Measurements from ENCODE around the gene SRSF1.
"Not testable (repeated sequence)": the region's sequence is repeated elsewhere in the genome, so short reads cannot be mapped to it uniquely, and the experiment has no call there.

The SRSF1 gene

DNA sequence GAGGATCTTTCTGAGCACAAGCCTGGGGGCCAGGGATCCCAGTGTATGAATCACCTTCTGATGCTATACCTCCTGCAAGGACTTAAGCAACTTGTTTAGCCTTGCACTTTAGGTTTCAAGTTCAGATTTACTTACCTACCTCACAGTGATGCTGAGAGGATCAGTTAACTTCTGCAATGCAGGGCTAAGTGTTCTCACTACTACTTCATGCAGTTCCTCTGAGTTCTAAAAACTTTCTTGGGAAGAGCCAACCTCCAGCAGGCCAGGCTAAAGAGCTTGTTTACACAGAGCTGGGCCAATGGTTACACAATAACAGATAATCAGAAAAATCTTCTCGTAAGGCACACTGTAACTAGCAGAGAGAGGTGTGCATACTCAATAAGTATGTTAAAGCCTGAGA lies 32.0 kb downstream of the SRSF1 start:
- TF ChIP-seq CTCF (IDR thresholded peaks at IDR 0.05; ENCODE audit: control insufficient read depth, insufficient read depth, low read depth, low read length, missing control alignments) = no peak
- DNase-seq (ENCODE audit: low read depth) = no peak
- H3K4me3 ChIP-seq (ENCODE audit: control insufficient read depth, low read depth, low read length) = no peak overlapping the region

- H3K4me3 ChIP-seq (ENCODE audit: control insufficient read depth, low read depth, low read length); DNase-seq (ENCODE audit: low read depth): not testable (repeated sequence)
Measured at GRCh38 chr17:57974053-57974824, 32.8 kb downstream of the SRSF1 start.

GRCh38 chr17:57972151-57972550 lies 34.9 kb downstream of the SRSF1 start:
- no peak for TF ChIP-seq CTCF (IDR thresholded peaks at IDR 0.05; ENCODE audit: control insufficient read depth, insufficient read depth, low read depth, low read length, missing control alignments)
- DNase-seq (ENCODE audit: low read depth) = no peak
- H3K4me3 ChIP-seq (ENCODE audit: control insufficient read depth, low read depth, low read length) = no peak overlapping the region

DNA sequence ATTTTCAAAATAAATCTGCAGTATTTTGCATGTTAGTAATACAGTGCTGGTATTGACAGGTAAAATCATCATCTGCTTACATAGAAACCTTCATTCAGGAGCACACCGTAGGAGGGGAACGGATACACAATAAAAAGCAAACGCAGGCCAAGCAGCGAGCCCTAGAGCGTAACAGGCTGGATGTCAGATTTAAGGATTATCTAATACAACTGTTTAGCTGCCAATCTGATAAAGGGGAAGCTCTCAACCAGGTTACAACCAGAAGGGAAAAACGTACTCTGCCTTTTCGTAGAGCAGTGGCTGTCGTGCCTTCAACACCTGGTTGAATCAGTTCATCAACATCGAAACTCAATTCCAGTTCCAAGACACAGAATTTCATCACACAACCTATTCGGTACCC lies 35.5 kb downstream of the SRSF1 start:
- no peak for TF ChIP-seq CTCF (IDR thresholded peaks at IDR 0.05; ENCODE audit: control insufficient read depth, insufficient read depth, low read depth, low read length, missing control alignments)
- no peak overlapping the region for H3K4me3 ChIP-seq (ENCODE audit: control insufficient read depth, low read depth, low read length)
- no peak for DNase-seq (ENCODE audit: low read depth)

DNA sequence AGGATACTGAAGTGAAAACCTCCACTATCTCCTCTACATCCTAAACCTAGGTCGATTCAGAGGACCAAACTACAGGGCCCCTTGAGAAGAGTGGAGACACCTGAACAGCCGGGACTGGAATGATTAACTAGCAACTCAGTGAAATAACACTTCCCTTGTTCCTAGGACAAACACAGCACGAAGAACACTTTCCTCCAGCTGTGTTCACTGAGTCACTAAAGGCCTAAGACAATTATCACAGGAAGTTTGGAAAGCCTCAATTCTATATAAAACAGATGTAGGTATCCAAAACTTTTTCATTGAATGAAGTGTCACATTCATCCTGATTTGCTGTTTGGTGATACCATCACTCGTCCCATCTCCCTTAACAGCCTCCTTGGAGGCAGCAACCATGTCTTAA lies 36.3 kb downstream of the SRSF1 start:
- no peak for TF ChIP-seq CTCF (IDR thresholded peaks at IDR 0.05; ENCODE audit: control insufficient read depth, insufficient read depth, low read depth, low read length, missing control alignments)
- H3K4me3 ChIP-seq (ENCODE audit: control insufficient read depth, low read depth, low read length) = no peak overlapping the region
- no peak for DNase-seq (ENCODE audit: low read depth)

- no peak for DNase-seq (ENCODE audit: low read depth)
- no peak overlapping the region for H3K4me3 ChIP-seq (ENCODE audit: control insufficient read depth, low read depth, low read length)
- TF ChIP-seq CTCF (IDR thresholded peaks at IDR 0.05; ENCODE audit: control insufficient read depth, insufficient read depth, low read depth, low read length, missing control alignments) = no peak
Measured at GRCh38 chr17:57968456-57968855, 38.6 kb downstream of the SRSF1 start.

DNA sequence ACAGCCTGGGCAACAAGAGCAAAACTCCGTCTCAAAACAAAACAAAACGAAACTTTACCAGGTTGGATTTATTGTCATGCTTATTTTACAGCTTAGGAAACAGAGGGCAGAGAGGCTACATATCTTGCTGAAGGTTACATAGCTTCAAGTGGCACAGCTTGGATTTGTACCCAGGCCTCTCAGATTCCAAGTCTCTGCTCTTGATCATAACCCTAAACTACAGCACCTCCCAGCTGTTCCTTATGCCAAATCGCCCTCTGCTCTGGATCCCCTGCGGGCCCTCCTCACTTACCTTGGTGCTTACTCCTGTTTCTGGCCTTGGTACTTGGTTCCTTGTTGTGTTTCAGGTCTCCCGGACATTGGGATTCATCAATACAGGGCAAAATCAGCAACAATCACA lies 40.2 kb downstream of the SRSF1 start:
- no peak for DNase-seq (ENCODE audit: low read depth)
- TF ChIP-seq CTCF (IDR thresholded peaks at IDR 0.05; ENCODE audit: control insufficient read depth, insufficient read depth, low read depth, low read length, missing control alignments) = no peak
- H3K4me3 ChIP-seq (ENCODE audit: control insufficient read depth, low read depth, low read length) = no peak overlapping the region

All from AG09309 (cell line).